GM19351 (cell line): Measurements from ENCODE around the gene GMIP.
"Not testable (repeated sequence)": the region's sequence is repeated elsewhere in the genome, so short reads cannot be mapped to it uniquely, and the experiment has no call there.

Experiments used
- ATAC-seq: cut with Tn5 transposase; IDR thresholded peaks from one replicate; pipeline ENCODE4 v1.9.1; 2021; ENCODE audit warnings: mild to moderate bottlenecking, moderate library complexity; ENCODE audit not compliant: unreplicated experiment

Gene GMIP

DNA sequence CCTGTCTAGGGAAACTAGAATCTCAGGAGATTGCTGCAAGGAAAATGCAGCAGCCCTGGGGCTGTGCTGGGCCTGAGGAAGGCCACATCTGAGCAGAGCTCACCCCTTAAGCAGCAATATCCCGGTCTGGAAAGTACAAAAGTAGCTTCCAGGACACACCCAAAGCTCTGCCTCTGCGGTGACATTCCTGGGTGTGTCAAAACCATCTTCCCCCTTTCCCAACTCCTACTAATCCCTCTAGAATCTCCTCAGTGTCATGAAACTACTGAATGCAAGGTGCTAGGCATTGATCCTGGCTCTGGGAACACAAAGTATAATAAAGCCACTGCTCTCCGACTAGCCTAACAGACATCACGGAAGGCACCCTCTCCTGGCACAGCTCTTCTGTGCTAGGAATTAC lies 30.0 kb downstream of the GMIP start:
- ATAC-seq, result no peak

GRCh38 chr19:19610376-19611202 lies 32.9 kb downstream of the GMIP start:
- no peak for ATAC-seq

DNA sequence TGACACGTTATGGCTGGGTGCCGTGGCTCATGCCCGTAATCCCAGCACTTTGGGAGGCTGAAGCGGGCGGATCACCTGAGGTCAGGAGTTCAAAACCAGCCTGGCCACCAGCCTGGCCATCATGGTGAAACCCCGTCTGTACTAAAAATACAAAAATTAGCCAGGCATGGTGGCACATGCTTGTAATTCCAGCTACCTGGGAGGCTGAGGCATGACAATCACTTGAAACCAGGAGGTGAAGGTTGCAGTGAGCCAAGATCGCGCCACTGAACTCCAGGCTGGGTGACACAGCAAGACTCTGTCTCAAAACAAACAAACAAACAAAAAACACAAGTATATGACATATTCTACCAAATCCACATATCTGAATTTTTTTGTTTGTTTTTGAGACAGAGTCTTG lies 36.8 kb downstream of the GMIP start:
- not testable (repeated sequence) for ATAC-seq

- no peak for ATAC-seq
Measured at GRCh38 chr19:19606021-19606420, 37.4 kb downstream of the GMIP start.

GRCh38 chr19:19602713-19603324 lies 40.6 kb downstream of the GMIP start:
- no peak for ATAC-seq

- ATAC-seq, result no peak
Measured at GRCh38 chr19:19602136-19602712, 41.2 kb downstream of the GMIP start.

GRCh38 chr19:19600793-19601330 lies 42.6 kb downstream of the GMIP start:
- ATAC-seq, result no peak

GRCh38 chr19:19598728-19599451 lies 44.6 kb downstream of the GMIP start:
- ATAC-seq, result not testable (repeated sequence)

- ATAC-seq, result peak; percentile 69
Measured at GRCh38 chr19:19597809-19598306, 45.6 kb downstream of the GMIP start.

DNA sequence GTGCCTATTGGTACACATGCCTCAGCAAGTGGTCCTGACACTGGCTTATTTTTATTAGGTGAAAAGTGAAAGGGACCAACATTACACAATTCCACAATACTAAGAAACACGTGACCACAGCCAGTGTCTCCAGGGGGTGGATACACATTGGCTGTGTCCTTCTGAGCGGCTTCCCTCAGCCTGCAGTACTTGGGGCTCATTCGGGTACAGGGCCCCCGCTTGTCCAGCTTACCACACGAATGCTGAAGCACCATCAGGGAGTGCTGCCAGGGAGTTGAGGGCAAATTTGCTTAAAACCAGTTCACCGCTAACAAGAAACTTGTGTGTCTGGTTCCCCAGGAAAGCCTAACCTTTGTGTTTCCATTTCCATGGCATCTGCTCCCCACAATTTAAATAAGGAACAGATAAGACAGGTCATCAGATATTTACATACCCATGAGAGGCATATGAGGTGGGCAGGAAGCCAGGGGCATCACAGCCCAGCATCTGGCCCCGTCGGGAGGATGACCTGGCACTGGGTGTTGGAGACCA lies 48.2 kb downstream of the GMIP start:
- no peak for ATAC-seq

DNA sequence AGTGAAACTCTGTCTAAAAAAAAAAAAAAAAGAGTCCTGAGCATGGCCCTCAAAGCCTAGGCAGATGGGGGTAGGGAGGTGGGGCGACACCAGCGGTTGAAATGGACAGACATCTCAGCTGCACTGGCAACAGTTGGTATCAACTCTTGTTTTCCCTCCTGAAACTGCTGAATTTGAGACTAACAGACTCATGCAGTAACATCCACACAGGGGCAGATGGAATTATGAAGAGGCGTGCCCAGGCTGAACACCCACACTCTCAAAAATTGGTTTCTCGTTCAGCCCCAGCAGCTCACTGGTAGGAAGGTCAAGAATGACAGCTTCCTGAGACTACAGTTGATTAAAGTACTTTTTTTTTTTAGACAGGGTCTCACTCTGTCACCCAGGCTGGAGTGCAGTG lies 49.1 kb downstream of the GMIP start:
- ATAC-seq, result no peak

- ATAC-seq, result no peak
Measured at GRCh38 chr19:19592690-19593089, 50.8 kb downstream of the GMIP start.

- ATAC-seq, result peak; percentile 78
Measured at GRCh38 chr19:19591133-19591825, 52.2 kb downstream of the GMIP start.

DNA sequence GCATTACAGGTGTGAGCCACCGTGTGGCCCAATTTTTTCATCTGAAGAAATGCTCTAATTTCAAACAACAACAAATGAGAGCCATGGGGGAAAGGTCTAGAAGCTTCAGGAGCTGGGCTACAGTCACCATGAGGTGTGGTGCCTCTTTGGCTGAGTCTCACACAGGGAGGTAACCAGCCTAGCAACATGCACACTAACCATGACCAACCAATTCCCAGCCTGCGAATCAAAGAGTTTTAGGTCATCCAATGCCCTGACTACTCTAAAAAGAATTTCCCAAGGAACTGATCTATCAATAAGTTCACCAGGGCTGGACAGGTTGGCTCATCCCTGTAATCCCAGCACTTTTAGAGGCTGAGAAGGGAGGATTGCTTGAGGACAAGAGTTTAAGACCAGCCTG lies 54.9 kb downstream of the GMIP start:
- ATAC-seq, result no peak

- ATAC-seq, result no peak
Measured at GRCh38 chr19:19587771-19588170, 55.7 kb downstream of the GMIP start.

- no peak for ATAC-seq
Measured at GRCh38 chr19:19584356-19584755, 59.1 kb downstream of the GMIP start.

GRCh38 chr19:19582471-19582870 lies 61.0 kb downstream of the GMIP start:
- ATAC-seq, result no peak

- no peak for ATAC-seq
Measured at GRCh38 chr19:19581391-19581790, 62.1 kb downstream of the GMIP start.

DNA sequence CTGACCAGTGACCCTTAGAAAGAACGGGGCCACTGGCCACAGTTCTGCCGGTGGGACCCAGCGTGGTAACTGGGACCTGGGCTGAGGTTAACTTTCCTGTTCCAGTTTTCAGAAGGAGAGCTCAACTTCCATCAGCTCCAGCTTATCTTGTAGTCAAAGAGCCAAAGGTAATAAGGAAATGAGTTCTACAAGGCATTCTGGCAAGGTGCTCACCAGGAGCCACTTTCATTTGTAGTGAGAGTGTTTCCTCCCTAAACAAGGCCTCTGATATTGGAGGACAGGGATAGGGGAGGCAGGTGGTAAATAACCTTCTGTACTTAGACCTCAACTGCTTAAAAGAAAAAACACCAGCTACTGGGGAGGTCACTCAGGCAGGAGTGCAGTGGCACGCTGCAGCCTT lies 63.0 kb downstream of the GMIP start:
- no peak for ATAC-seq
